Type B pancreatic cell (in vitro differentiated cells): ENCODE results near the gene STARD9. TPM values are rescaled to one million over a fixed set of nuclear protein-coding genes. Genes with fewer than 3 reads are reported as not detected.
"Not testable (repeated sequence)": the region's sequence is repeated elsewhere in the genome, so short reads cannot be mapped to it uniquely, and the experiment has no call there.

Experiments
- DNase-seq: peaks from one replicate; pipeline ENCODE4 v3.0.0; 2021; ENCODE audit warnings: mixed read lengths; ENCODE audit not compliant: unreplicated experiment; ENCODE audit errors: extremely low spot score
- H3K27ac Mint-ChIP-seq: 2 replicates; pipeline ENCODE4 v1.8.0; 2021; ENCODE audit warnings: mild to moderate bottlenecking, mixed read lengths
- H3K27me3 Mint-ChIP-seq: 2 replicates; pipeline ENCODE4 v1.8.0; 2021; ENCODE audit warnings: mixed read lengths
- H3K36me3 Mint-ChIP-seq: 2 replicates; pipeline ENCODE4 v1.8.0; 2021; ENCODE audit warnings: mixed read lengths
- H3K4me1 Mint-ChIP-seq: one replicate; pipeline ENCODE4 v1.8.0; 2021; ENCODE audit warnings: mixed read lengths; ENCODE audit not compliant: unreplicated experiment
- H3K4me3 Mint-ChIP-seq: 2 replicates; pipeline ENCODE4 v1.8.0; 2021; ENCODE audit warnings: mild to moderate bottlenecking, mixed read lengths
- H3K9me3 Mint-ChIP-seq: 2 replicates; pipeline ENCODE4 v1.8.0; 2021; ENCODE audit warnings: mixed read lengths
- total RNA-seq: library from RNA; stranded (reverse); gene quantifications from 2 replicates; pipeline ENCODE4 v1.2.1, GENCODE V29; 2021; ENCODE audit warnings: low replicate concordance
- TF ChIP-seq, protein P1 (sequence below): fragments of 200-600 bp; sonication (generic); conservative IDR thresholded peaks from 2 replicates; pipeline ENCODE4 v1.5.0; 2021; ENCODE audit warnings: antibody characterized with exemption, mild to moderate bottlenecking

The STARD9 gene
- total RNA-seq, 1 donor from 2014 or later, result 13.7 TPM

DNA sequence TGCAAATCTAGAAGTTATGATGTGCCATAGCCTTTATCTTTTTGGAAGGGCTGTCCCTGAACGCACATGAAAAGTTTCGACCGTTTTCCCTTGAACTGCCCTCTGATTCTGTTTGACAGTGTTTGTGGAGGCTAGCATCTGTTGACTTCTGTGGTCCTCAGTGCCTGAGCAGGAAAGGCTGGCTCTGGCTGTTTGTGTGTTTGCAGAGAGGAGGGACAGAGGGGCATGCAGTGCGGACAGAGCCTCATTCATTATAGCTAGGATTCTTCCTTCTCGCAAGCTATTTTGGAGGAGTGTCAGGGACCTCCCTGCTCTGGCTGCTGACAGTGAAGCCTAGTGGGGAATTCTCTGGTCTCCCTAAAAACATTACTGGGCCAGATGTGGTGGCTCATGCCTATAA is 97.0 kb downstream of the STARD9 start:
- Mint-ChIP-seq H3K4me1 (peaks cover 11% of the 10 kb centered on the region), H3K4me3 (no peak overlapping the region), H3K27ac (no peak overlapping the region), H3K27me3 (no peaks in the 10 kb centered on the region), H3K9me3 (no peaks in the 10 kb centered on the region), H3K36me3 (no peaks in the 10 kb centered on the region)
- TF ChIP-seq, protein P1, sequence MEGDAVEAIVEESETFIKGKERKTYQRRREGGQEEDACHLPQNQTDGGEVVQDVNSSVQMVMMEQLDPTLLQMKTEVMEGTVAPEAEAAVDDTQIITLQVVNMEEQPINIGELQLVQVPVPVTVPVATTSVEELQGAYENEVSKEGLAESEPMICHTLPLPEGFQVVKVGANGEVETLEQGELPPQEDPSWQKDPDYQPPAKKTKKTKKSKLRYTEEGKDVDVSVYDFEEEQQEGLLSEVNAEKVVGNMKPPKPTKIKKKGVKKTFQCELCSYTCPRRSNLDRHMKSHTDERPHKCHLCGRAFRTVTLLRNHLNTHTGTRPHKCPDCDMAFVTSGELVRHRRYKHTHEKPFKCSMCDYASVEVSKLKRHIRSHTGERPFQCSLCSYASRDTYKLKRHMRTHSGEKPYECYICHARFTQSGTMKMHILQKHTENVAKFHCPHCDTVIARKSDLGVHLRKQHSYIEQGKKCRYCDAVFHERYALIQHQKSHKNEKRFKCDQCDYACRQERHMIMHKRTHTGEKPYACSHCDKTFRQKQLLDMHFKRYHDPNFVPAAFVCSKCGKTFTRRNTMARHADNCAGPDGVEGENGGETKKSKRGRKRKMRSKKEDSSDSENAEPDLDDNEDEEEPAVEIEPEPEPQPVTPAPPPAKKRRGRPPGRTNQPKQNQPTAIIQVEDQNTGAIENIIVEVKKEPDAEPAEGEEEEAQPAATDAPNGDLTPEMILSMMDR, result no peak
- no peak for DNase-seq

DNA sequence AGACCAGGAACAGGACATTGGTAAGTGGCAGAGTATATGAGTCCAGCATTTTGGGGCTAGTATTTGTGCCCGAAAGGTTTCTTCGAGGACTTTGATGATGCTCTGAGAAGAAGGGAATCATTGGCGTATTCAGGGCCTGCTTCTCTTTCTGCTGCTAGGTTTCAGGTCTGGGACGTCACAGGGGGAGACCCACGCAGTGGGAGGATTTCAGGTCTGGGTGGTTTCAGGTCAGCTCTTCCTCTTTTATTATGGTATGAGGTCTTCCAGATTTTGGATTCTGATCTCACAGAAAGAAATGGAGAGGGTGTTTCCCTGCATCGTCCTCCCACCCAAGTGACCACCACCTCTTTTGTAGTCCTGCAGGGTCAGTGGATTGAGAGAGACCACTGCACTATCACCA is 99.1 kb downstream of the STARD9 start:
- no peak overlapping the region for H3K4me3 Mint-ChIP-seq
- no peak for DNase-seq
- peaks cover 11% of the 10 kb centered on the region for H3K4me1 Mint-ChIP-seq
- TF ChIP-seq, protein P1, result no peak
- H3K36me3 Mint-ChIP-seq, result no peaks in the 10 kb centered on the region
- H3K27ac Mint-ChIP-seq, result no peak overlapping the region
- H3K27me3 Mint-ChIP-seq, result no peaks in the 10 kb centered on the region
- H3K9me3 Mint-ChIP-seq, result no peaks in the 10 kb centered on the region

DNA sequence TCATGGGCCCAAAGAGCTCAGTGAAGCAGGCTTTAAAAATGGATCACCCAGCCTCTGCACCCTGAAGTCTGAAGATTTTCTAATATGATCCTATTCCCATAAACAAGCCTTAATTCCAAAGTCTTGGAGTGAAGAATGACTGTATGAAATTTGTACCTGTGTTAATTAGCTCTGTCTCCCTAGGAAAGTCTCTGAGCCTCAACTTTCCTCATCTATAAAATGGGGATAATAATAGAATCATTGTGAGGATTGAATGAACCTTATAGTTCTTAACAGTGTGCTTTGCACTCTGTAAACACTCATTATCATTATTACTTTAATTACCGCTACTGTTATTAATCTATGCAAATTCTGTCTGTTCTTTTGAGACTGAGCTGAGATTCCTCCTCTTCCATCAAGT is 99.6 kb downstream of the STARD9 start:
- no peaks in the 10 kb centered on the region for H3K36me3 Mint-ChIP-seq
- TF ChIP-seq, protein P1, result no peak
- H3K4me3 Mint-ChIP-seq, result no peak overlapping the region
- no peak for DNase-seq
- H3K27me3 Mint-ChIP-seq, result no peaks in the 10 kb centered on the region
- peaks cover 10% of the 10 kb centered on the region for H3K4me1 Mint-ChIP-seq
- no peaks in the 10 kb centered on the region for H3K9me3 Mint-ChIP-seq
- no peak overlapping the region for H3K27ac Mint-ChIP-seq

DNA sequence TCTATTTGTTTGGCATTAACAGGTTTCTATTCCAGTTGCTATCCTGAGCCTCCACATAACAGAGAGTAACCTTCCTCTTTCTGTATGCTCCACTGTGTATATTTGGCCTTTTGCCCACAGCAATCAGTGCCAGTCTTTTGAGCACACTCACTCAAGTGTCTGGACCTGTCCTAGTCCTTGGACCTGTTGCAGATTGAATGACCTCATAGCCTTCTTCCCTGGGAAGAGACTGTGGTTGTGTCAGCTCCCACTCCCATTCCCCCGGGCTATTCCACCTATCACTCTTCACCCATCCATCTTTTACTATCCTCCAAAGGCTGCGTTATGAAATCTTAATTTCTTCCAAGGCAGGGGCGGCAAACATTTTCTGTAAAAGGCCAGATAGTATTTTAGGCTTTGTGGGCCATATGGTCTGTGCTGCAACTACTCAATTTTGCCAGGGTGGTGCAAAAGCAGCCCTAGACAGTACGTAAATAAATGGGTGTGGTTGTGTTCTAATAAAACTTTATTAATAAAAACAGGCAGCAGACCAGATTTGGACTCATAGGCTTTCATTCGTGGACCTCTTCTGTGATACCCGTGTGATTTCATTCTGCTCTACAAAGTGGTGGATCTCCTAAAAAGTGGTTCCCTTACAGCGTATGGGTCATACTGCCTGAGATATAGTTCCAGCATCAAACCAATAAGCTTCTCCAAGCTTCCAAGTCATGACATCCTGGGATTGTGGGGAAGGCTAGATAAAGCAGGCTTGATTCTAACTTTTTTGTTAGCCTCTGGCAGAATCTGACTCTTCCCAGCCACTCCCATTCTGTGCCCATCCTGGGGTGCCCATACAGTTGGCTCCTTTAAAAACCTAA is 104.1 kb downstream of the STARD9 start:
- no peaks in the 10 kb centered on the region for H3K9me3 Mint-ChIP-seq

DNA sequence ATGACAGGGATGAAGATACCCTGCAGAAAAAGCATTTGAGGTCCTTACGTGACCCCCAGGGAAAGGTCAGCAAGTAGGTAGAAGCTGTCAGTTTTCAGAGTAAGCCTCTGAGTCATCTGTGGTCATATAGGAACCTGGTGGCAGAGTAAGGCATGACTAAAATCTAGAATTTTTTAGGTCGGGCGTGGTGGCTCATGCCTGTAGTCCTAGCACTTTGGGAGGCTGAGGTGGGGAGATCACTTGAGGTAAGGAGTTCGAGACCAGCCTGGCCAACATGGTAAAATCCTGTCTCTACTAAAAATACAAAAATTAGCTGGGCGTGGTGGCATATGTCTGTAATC is 104.7 kb downstream of the STARD9 start:
- H3K9me3 Mint-ChIP-seq, H3K27me3 Mint-ChIP-seq, H3K4me3 Mint-ChIP-seq, H3K27ac Mint-ChIP-seq, H3K36me3 Mint-ChIP-seq, H3K4me1 Mint-ChIP-seq, DNase-seq: not testable (repeated sequence)

More for the DNA sequence above, 104.1 kb downstream of the STARD9 start:
- H3K36me3 Mint-ChIP-seq, result peaks cover 5% of the 10 kb centered on the region
- no peaks in the 10 kb centered on the region for H3K27me3 Mint-ChIP-seq
- no peak for DNase-seq
- H3K27ac Mint-ChIP-seq, result no peak overlapping the region
- H3K4me1 Mint-ChIP-seq, result no peaks in the 10 kb centered on the region
- H3K4me3 Mint-ChIP-seq, result no peak overlapping the region
- TF ChIP-seq, protein P1, result no peak

DNA sequence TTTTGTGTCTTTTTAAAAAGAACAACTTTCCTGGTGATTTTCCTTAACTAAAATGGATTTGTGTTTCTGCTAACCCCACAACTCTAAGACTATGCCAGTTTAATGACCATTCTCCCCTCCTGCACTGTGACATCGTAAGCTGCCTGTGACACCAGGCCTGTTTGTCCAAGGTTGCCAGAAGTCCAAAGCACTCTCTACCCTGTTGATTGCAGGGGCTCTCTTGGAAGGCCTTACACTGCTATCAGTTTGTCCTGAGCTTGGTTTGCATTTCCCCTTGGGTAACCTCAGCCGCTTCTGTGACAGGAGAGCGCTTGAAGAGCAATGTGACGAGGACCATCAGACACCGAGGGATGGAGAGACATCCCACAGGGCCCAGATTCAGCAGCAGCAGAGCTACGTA is 105.7 kb downstream of the STARD9 start:
- TF ChIP-seq, protein P1, result no peak
- Mint-ChIP-seq H3K4me1 (no peaks in the 10 kb centered on the region), H3K27ac (no peak overlapping the region), H3K27me3 (no peaks in the 10 kb centered on the region), H3K9me3 (no peaks in the 10 kb centered on the region), H3K36me3 (peaks cover 5% of the 10 kb centered on the region), H3K4me3 (no peak overlapping the region)
- DNase-seq, result no peak
